ENCODE results near the gene KRT77.

The KRT77 gene

GRCh38 chr12:52645120-52645761 lies 58.1 kb downstream of the KRT77 start:
- TF ChIP-seq SIN3A (IDR thresholded peaks at IDR 0.05; ENCODE audit: borderline replicate concordance, insufficient read depth, low read length) (no peak), TAF1 (IDR thresholded peaks at IDR 0.05; ENCODE audit: borderline replicate concordance, insufficient read depth, low read length) (no peak), FOXP2 (optimal IDR thresholded peaks at IDR 0.05; ENCODE audit: borderline replicate concordance, extremely low read depth, extremely low read length, insufficient read depth) (no peak), POLR2AphosphoS5 (IDR thresholded peaks at IDR 0.05; ENCODE audit: low read depth, low read length) (no peak), REST (IDR thresholded peaks at IDR 0.05; ENCODE audit: insufficient read depth in 1 of 2, low read depth in 2 of 2, low read length in 2 of 2) (no peak)

GRCh38 chr12:52644078-52644415 lies 59.3 kb downstream of the KRT77 start:
- TF ChIP-seq REST (IDR thresholded peaks at IDR 0.05; ENCODE audit: insufficient read depth in 1 of 2, low read depth in 2 of 2, low read length in 2 of 2): no peak

DNA sequence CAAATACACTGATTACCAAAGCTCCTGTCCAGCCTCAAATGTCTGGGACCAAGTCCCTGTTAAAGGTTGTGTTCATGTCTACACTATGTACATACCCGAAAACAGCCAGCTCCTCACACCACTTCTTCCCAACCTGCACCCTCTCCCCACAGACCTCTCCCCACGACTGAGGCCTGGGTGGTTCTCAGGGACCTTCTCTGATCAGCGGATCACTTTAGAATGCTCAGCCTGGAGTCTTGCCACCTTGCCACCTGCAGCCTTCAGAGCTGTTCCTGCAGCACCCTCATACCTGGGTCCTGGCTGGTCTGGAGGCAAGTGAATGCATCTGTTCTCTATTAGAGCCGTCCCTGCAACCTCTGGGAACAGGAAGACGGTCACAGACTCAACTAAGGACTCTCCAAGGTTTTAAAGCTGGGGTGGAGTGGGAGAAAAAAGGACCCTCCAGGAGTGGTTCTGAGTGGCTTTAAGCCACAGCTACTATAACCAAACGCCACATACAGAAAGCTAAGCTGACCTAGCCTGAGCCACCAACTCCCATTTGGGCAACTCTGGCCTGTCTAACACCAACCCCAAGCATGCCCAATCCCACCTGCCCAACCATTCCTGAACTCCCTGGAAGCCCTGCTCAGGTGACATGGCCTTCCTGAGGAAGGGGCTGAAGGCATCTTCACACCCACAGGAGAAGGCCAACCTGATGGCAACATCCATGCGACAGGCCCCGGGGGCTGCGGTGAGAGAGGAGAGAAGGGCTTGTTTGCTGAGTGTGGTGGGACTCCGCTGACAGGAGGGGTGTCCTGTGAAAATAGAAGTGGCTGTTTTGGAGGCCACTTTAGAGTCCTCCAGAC lies 59.9 kb downstream of the KRT77 start:
- TF ChIP-seq TAF1 (IDR thresholded peaks at IDR 0.05; ENCODE audit: borderline replicate concordance, insufficient read depth, low read length) (no peak), POLR2AphosphoS5 (IDR thresholded peaks at IDR 0.05; ENCODE audit: low read depth, low read length) (no peak), SIN3A (IDR thresholded peaks at IDR 0.05; ENCODE audit: borderline replicate concordance, insufficient read depth, low read length) (no peak), REST (IDR thresholded peaks at IDR 0.05; ENCODE audit: insufficient read depth in 1 of 2, low read depth in 2 of 2, low read length in 2 of 2) (no peak), FOXP2 (optimal IDR thresholded peaks at IDR 0.05; ENCODE audit: borderline replicate concordance, extremely low read depth, extremely low read length, insufficient read depth) (no peak)

- no peak for TF ChIP-seq SIN3A (IDR thresholded peaks at IDR 0.05; ENCODE audit: borderline replicate concordance, insufficient read depth, low read length)
- no peak for TF ChIP-seq TAF1 (IDR thresholded peaks at IDR 0.05; ENCODE audit: borderline replicate concordance, insufficient read depth, low read length)
- TF ChIP-seq POLR2AphosphoS5 (IDR thresholded peaks at IDR 0.05; ENCODE audit: low read depth, low read length): no peak
- TF ChIP-seq FOXP2 (optimal IDR thresholded peaks at IDR 0.05; ENCODE audit: borderline replicate concordance, extremely low read depth, extremely low read length, insufficient read depth): no peak
- no peak for TF ChIP-seq REST (IDR thresholded peaks at IDR 0.05; ENCODE audit: insufficient read depth in 1 of 2, low read depth in 2 of 2, low read length in 2 of 2)
Observed at GRCh38 chr12:52641468-52641867, 61.9 kb downstream of the KRT77 start.
